ENCODE results near the gene TCF12. TPM values are rescaled to one million over a fixed set of nuclear protein-coding genes. Genes with fewer than 3 reads are reported as not detected.

Gene TCF12
- total and polyA plus RNA-seq, 2 of the 8 experiments (the other 6 are each of a cell fraction or from before 2014, with no cell fraction given): 85.8 to 101 TPM

DNA sequence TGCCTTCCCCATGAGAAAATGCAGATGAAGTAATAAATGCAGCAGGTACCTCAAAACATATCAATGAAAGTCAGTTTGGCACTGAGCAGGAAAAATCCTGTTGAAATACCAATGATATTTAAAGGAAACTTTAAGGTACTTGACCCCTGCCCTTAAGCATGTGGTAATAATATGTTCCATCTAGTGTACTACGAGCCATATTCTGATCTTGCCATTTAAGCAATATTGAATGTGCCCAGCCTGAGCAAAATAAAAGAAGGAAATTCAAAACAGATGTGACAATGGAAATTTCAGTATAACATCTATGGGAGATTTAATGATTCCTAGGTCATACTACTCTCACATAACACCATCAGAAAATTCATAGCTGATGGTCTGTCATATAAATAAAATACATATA is 266.1 kb downstream of the TCF12 start (continued):
- TF ChIP-seq TAF7 (optimal IDR thresholded peaks at IDR 0.05; ENCODE audit: borderline replicate concordance, low read depth, low read length) (no peak), SP2 (IDR thresholded peaks at IDR 0.05; ENCODE audit: low read length) (no peak), CEBPB (IDR thresholded peaks at IDR 0.05; ENCODE audit: low read depth, low read length) (no peak), KDM4A (IDR thresholded peaks at IDR 0.05; ENCODE audit: low read depth, low read length, severe bottlenecking) (no peak), SUZ12 (IDR thresholded peaks at IDR 0.05; ENCODE audit: low read length) (no peak)
